Breast epithelium (tissue), 4 donors: Measurements from ENCODE around the gene RIOK2. TPM values are rescaled to one million over a fixed set of nuclear protein-coding genes. Genes with fewer than 3 reads are reported as not detected.

ENCODE experiments used
- DNase-seq, 2 donors: peaks; one replicate each; pipeline ENCODE4 v3.0.0-alpha.2; 2019; ENCODE audit warnings: low spot score in 2 of 2
- H3K27ac ChIP-seq, 2 donors: fragments of 200-600 bp; sonication (generic) in 1 of 2; one replicate each; pipeline ENCODE4 v1.5.1; 2016 to 2019; ENCODE audit warnings: mild to moderate bottlenecking in 1 of 2
- H3K27me3 ChIP-seq, 2 donors: fragments of 200-600 bp; sonication (generic) in 1 of 2; one replicate each; pipeline versions ENCODE4 v1.5.1 to v1.6.0; 2017 to 2019; ENCODE audit warnings: control low read depth in 1 of 2, mild to moderate bottlenecking in 1 of 2
- H3K36me3 ChIP-seq: fragments of 200-600 bp; one replicate; pipeline ENCODE4 v1.5.1; 2019
- H3K4me1 ChIP-seq, 2 donors: fragments of 200-600 bp; sonication (generic); one replicate each; pipeline ENCODE4 v1.5.1; 2016 to 2019; ENCODE audit warnings: control low read depth in 1 of 2
- H3K4me3 ChIP-seq, 3 donors: fragments of 200-600 bp; sonication (generic); 1 replicate in 2 of 3; 2 replicates in 1 of 3; pipeline ENCODE4 v1.5.1; 2016 to 2019; ENCODE audit warnings: mild to moderate bottlenecking in 3 of 3, moderate library complexity in 2 of 3
- H3K9me3 ChIP-seq, 2 donors: fragments of 200-600 bp; sonication (generic) in 1 of 2; one replicate each; pipeline ENCODE4 v1.5.1; 2016 to 2019; ENCODE audit warnings: control low read depth in 1 of 2
- POLR2A ChIP-seq: fragments of 450-650 bp; IDR thresholded peaks from one replicate; pipeline ENCODE4 v1.6.1; 2016; ENCODE audit warnings: antibody characterized with exemption, mild to moderate bottlenecking, moderate library complexity
- POLR2AphosphoS5 ChIP-seq, 3 donors: sonication (generic); formaldehyde crosslinking; IDR thresholded peaks; one replicate each; pipeline ENCODE4 v1.6.1; 2017; ENCODE audit warnings: antibody characterized with exemption in 3 of 3
- intact Hi-C: fragments of 100-400 bp; cut with DNase I; formaldehyde crosslinking; loops from one replicate; pipeline ENCODE4 v1.15.1; 2023; ENCODE audit warnings: low total_unique reads
- total RNA-seq, 3 donors: library from RNA; depleted of rRNA; stranded (reverse); fragments of >200 nt; gene quantifications; one replicate each; pipeline ENCODE4 v1.1.0, GENCODE V29; 2016
- TF ChIP-seq, protein P1 (sequence below), 3 donors: fragments of 450-650 bp; IDR thresholded peaks; one replicate each; pipeline ENCODE4 v1.5.1; 2016 to 2017; ENCODE audit warnings: antibody characterized with exemption in 3 of 3, mild to moderate bottlenecking in 3 of 3, moderate library complexity in 3 of 3

Gene RIOK2
- total RNA-seq, 3 donors from 2014 or later: 23.7 to 28.5 (median 28.2) TPM

DNA sequence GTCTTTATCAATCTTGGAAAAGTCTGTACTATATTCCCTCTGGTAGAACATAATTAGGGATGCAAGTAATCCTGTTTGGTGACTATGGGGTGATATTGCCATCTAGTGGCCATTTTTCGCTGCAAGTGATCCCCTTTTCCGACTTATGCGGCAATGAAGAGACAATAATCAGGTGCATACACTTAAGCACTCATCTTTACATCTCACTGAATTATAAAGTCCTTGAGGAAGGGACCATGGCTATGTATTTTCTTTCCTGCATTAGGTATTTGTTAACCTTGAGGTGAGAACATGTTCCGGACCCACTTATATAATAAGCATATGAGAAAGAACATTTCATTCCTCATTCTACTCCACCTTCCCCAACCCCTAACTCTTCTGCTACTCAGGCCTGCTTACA, 21.0 kb downstream of the RIOK2 start:
- Histone ChIP-seq H3K27me3 (no peaks in the 10 kb centered on the region), H3K9me3 (peaks cover 5 to 15% of the 10 kb centered on the region in 2 donors), H3K27ac (no peak overlapping the region), H3K36me3 (peaks cover 7% of the 10 kb centered on the region), H3K4me3 (no peak overlapping the region), H3K4me1 (no peaks in the 10 kb centered on the region)
- no peak for TF ChIP-seq POLR2A
- TF ChIP-seq, protein P1, sequence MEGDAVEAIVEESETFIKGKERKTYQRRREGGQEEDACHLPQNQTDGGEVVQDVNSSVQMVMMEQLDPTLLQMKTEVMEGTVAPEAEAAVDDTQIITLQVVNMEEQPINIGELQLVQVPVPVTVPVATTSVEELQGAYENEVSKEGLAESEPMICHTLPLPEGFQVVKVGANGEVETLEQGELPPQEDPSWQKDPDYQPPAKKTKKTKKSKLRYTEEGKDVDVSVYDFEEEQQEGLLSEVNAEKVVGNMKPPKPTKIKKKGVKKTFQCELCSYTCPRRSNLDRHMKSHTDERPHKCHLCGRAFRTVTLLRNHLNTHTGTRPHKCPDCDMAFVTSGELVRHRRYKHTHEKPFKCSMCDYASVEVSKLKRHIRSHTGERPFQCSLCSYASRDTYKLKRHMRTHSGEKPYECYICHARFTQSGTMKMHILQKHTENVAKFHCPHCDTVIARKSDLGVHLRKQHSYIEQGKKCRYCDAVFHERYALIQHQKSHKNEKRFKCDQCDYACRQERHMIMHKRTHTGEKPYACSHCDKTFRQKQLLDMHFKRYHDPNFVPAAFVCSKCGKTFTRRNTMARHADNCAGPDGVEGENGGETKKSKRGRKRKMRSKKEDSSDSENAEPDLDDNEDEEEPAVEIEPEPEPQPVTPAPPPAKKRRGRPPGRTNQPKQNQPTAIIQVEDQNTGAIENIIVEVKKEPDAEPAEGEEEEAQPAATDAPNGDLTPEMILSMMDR (IDR thresholded peaks at IDR 0.05): peak; percentile 37 to 81 (median 80)
- DNase-seq: peak; percentile 49 to 59
- intact Hi-C loops: no loop called here

DNA sequence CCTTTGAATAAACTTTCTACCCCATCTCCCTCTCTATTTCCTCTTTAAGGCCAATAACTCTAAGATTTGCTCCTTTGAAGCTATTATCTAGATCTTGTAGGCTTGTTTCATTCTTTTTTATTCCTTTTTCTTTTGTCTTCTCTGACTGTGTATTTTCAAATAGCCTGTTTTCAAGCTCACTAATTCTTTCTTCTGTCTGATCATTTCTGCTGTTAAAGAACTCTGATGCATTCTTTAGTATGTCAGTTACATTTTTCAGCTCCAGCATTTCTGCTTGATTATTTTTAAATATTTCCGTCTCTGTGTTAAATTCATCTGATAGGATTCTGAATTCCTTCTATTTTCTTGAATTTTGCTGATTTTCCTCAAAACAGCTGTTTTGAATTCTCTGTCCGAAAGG, 25.4 kb downstream of the RIOK2 start:
- Histone ChIP-seq H3K27ac (no peak overlapping the region), H3K4me1 (no peaks in the 10 kb centered on the region), H3K27me3 (no peaks in the 10 kb centered on the region), H3K9me3 (peaks cover 5 to 15% of the 10 kb centered on the region in 2 donors), H3K4me3 (no peak overlapping the region), H3K36me3 (no peaks in the 10 kb centered on the region)
- intact Hi-C loops: no loop called here
- no peak for DNase-seq
- TF ChIP-seq, protein P1 (IDR thresholded peaks at IDR 0.05): no peak
- no peak for TF ChIP-seq POLR2A
- TF ChIP-seq POLR2AphosphoS5 (IDR thresholded peaks at IDR 0.05): no peak

DNA sequence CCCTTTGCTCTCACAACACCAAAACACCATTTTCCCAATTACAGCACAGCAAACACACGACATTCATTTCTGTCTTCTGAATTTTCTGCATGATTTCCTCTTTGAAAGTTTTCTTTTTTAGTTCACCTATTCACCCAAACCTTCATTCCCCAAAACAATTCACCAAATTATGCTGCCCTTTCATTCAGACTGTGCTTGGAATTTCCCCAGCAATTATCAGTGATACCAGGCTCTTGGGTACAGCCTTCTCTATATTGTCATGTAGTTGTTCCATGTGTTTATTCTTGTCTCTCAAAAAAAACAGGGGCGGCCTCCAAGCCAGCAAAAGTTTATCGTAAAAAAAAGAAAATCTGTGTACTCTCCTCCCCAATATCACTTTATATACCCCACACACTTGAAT, 31.7 kb downstream of the RIOK2 start:
- Histone ChIP-seq H3K4me3 (no peak overlapping the region), H3K4me1 (no peaks in the 10 kb centered on the region), H3K36me3 (no peaks in the 10 kb centered on the region), H3K27ac (no peak overlapping the region), H3K27me3 (no peaks in the 10 kb centered on the region), H3K9me3 (no peaks in the 10 kb centered on the region)
- no peak for DNase-seq
- TF ChIP-seq, protein P1 (IDR thresholded peaks at IDR 0.05): no peak
- TF ChIP-seq POLR2A (no peak), POLR2AphosphoS5 (IDR thresholded peaks at IDR 0.05) (no peak)
- intact Hi-C loops: no loop called here

DNA sequence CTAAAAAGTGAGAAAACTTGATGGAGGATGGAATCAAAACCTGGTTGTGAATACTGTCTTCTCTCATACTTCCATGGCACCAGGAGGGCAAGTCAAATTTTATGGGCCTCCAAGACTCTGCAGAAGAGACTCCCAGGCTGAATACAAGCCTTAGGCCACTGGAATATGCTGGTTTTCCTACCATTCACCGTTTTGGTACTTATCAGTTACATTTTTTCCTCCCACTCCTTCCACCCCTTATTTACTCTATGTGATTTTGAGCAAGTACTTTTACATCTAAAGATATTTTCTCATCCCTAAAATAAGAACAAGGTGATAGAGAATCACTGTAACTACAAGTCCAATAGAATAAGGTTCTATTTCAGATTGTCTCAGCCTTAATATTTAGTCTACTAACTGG, 32.6 kb downstream of the RIOK2 start:
- no peak for TF ChIP-seq POLR2A
- no peak for TF ChIP-seq POLR2AphosphoS5 (IDR thresholded peaks at IDR 0.05)

DNA sequence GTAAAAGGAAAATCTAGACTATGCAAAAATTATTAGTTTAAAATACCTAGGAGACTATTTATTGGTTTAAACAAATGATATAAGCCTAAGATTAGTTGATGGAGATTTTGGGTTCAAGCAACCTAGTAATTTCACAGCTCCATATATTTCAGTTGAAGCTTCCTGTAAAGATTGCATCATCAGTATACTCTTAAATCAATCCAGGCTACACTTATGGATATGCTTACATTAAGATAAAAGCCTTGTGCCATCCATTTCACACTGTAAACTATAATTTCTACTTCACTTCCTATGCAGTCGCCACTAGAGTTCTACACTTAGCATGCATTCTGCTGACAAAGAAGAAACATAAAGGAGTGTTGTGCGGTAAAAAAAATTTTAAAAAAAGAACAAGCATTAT, 33.3 kb downstream of the RIOK2 start:
- intact Hi-C loops: no loop called here
- Histone ChIP-seq H3K4me1 (no peaks in the 10 kb centered on the region), H3K36me3 (no peaks in the 10 kb centered on the region), H3K27me3 (no peaks in the 10 kb centered on the region), H3K27ac (no peak overlapping the region), H3K9me3 (no peaks in the 10 kb centered on the region), H3K4me3 (no peak overlapping the region)
- TF ChIP-seq POLR2AphosphoS5 (IDR thresholded peaks at IDR 0.05) (no peak), POLR2A (no peak)
- TF ChIP-seq, protein P1 (IDR thresholded peaks at IDR 0.05): no peak
- DNase-seq: no peak

More for the DNA sequence above, 32.6 kb downstream of the RIOK2 start:
- H3K36me3 ChIP-seq: no peaks in the 10 kb centered on the region
- intact Hi-C loops: no loop called here
- no peaks in the 10 kb centered on the region for H3K4me1 ChIP-seq
- no peaks in the 10 kb centered on the region for H3K27me3 ChIP-seq
- no peak for DNase-seq
- no peaks in the 10 kb centered on the region for H3K9me3 ChIP-seq
- no peak overlapping the region for H3K4me3 ChIP-seq
- H3K27ac ChIP-seq: no peak overlapping the region

DNA sequence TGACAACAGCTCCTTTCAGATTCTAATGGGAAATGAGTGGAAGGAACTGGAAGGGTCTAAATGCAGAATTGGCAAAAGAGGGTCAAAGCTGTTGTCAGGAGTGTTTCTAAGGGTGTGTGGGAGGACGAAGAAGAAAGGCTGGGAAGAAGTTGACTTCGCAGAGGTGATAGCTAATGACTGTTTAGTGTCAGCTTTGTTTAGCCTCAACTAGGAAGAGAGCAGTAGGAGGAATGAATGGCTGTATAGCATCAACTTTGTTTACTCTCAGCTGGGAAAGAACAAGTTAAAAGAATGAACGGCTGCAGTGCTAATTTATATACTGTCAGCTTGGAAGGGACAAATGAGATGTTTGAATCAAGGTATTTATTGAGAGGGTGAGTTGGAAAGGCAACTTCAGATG, 34.8 kb downstream of the RIOK2 start:
- H3K27me3 ChIP-seq: no peaks in the 10 kb centered on the region
- H3K27ac ChIP-seq: no peak overlapping the region
- intact Hi-C loops: no loop called here
- DNase-seq: no peak
- no peaks in the 10 kb centered on the region for H3K9me3 ChIP-seq
- TF ChIP-seq, protein P1 (IDR thresholded peaks at IDR 0.05): no peak
- no peak for TF ChIP-seq POLR2AphosphoS5 (IDR thresholded peaks at IDR 0.05)
- no peak for TF ChIP-seq POLR2A
- no peaks in the 10 kb centered on the region for H3K4me1 ChIP-seq
- no peaks in the 10 kb centered on the region for H3K36me3 ChIP-seq
- no peak overlapping the region for H3K4me3 ChIP-seq
